Activated effector memory CD4-positive, alpha-beta T cell treated with anti-CD3 and anti-CD28 coated beads, Interleukin-2, amount 50 U/mL, for 16 hours (primary cell): Measurements from ENCODE around the gene TACC2.

ENCODE experiments used
- DNase-seq: peaks from one replicate; pipeline ENCODE4 v3.0.0-alpha.2; 2020

Gene TACC2

GRCh38 chr10:122033224-122033926 is 44.4 kb downstream of the TACC2 start:
- no peak for DNase-seq

DNA sequence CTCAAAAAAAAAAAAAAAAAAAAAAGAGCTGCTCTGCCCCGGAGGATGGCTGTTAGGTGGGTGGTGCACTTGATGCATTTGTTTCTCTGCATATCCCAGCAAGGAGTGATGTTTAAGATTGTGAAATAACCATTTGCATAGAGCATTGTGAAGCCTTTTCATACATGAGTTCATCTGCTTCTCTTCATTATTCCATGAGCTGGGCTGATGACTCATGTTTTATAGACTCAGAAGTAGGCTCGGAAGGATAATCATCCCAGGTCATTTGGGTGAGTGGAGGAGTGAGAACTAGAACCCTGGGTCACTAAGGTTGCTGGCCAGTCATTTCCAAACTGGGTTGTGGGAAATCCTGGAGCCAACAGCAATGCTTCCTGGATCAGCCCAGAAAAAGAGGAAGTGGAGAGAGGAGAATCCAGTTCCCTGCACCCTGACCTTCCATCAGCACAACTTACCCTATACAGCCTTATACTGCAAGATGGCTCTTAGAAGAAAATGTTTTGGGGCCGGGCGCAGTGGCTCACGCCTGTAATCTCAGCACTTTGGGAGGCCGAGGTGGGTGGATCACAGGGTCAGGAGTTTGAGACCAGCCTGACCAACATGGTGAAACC is 45.3 kb downstream of the TACC2 start:
- DNase-seq, result no peak

- DNase-seq, result no peak
These were observed 51.8 kb downstream of the TACC2 start for GRCh38 chr10:122040786-122041185.

DNA sequence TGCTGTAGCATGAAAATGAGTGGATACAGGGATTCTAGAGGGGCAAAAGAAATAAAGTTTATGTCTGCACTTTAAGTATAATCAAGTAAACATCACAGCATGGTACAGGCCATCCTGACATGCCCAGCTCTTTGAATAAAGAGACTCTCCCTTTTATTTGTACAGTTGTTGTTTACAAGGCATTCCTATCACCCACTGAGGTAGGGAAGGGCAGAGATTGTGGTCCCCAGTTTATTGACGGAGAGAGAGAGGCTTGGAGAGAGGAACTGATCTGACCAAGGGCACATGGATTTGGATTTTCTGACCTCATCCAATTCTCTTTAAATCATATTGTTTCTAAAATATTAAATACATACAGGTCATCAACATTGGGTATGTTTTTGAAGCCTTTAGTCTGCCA is 53.9 kb downstream of the TACC2 start:
- no peak for DNase-seq

DNA sequence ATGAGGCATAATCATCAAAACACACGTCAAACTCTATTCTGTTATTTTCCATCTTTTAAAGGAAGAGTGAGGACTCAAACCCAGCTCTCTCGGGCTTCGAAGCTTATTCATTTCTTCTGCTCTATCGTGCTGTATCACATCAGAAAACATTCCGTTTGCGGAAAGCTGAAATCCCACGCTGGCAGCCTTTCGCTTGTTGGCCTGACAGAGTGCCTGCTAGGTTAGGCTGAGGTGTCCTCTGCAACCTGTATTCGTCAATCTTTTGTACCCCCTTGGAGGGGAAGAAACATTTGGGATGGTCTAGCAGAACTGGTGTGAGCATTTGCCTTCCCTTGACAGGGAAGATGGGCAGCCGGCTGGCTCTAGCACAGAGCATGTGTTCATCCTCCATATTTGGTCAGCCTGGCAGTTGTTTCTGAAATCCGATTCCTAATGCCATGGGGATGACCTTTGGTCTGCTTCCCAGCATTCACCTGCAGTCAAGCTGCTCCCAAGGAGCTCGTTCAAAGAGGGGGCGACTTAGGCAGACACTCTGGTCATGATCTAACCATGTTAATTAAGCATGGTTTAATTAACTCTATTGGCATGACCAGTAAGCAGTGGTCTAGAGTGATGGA is 55.2 kb downstream of the TACC2 start:
- DNase-seq, result no peak

DNA sequence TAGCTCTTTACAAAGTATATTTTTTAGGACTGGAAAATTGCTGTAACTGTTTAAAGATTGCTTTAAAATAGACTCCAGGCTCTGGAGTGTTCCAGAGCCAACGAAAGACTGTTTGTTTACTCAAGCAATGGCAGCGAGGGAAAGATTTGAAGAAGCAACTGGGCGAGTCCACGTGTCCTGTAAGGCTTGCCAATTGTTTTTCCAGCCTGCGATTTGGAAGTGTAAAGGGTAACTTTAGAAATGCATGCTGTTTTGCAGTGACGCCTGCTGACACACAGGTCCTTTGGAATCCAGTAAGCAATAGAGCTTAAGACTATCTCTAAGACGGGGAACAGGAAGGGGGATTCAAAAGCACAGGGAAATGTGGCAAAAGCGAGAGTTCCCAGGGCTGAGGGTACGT is 55.8 kb downstream of the TACC2 start:
- no peak for DNase-seq

- DNase-seq, result no peak
These were observed 56.2 kb downstream of the TACC2 start for GRCh38 chr10:122045212-122045611.

DNA sequence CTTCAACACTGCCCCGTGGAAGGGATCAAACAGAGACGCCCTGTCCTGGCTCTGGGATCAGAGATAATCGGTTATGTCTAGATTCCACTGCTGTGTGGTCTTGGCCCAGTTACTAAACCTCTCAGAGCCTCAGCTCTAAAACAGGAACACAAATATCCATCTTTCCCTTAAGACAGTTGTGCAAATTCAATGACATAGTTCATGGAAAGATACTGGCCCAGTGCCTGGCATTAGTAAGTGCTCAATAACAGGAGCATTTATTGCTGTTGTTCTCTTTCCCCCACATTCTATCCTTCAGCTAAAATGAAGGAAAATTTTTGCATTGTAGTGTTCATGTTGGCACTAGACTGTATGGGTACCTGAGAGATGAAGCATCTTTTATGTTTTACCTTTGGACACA is 58.6 kb downstream of the TACC2 start:
- no peak for DNase-seq

DNA sequence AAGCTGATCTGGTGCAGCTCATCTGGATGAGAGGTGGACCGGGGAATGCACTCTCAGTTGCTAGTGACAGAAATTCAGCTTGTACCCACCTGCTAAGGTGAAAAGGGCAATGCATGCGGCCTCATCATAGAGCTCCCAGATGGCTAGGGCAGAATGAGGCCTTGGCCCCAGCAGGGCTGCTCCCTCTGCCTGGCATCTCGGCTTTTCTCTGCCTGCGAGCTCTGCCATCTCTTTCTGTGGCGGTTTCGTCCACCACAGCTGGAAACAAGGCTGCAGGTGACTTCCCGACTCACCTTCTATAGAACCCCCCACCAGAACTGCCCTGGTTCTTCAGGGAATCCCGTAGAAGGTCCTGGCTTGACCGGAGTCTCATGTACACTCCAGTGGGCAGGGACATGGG is 60.1 kb downstream of the TACC2 start:
- no peak for DNase-seq

GRCh38 chr10:122050311-122050710 is 61.3 kb downstream of the TACC2 start:
- DNase-seq, result no peak

DNA sequence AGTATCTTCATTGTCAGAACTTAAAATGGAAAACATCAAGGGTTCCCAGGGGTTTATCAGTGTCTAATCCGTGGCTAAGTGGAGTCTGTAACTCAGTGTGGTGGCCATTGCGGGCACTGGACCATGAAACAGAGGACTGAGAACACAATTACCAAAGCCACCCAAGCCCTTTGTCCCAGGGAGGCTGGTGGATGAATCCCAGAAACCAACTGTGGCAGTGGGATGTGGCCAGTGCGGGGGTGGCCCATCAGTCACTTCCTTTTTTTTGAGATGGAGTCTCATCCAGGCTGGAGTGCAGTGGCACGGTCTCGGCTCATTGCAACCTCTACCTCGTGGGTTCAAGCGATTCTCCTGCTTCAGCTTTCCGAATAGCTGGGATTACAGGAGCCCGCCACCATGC is 61.8 kb downstream of the TACC2 start:
- no peak for DNase-seq

DNA sequence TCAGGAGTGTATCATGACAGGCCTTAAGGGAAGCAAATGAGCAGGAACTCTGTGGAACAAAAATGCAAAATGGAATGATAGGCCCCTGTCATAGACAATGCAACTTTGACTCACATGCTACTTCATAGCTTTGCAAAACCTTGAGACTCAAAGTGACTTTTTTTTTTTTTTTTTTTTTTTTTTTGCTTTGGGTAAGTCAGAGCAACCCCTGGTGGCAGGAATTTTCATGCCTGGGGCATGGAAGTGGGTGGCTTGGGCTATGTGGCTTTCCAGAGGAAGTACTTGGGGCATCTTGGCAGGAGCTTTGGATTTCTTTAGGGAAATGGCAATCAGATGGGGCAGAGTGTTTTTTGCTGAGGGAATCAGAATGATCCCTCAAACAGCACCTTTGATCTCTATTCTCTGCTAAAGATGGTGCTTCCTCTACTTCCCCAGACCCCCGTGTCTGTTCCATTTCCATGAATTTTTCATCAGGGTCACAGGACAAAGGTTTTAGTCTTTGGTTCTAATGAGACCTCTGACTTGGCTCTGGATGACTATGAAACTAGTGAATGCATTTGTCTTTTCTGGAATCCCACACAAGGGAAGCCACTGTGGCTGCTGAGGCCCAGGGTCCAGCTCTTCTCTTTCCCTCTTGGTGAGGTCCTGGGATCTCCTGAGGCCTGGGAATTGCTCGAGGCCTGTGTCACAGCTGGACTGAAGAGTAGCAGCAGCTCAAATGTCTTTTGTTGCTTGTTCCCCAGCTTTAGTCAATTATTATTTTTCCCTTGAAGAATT is 62.8 kb downstream of the TACC2 start:
- no peak for DNase-seq

GRCh38 chr10:122052701-122053100 is 63.7 kb downstream of the TACC2 start:
- DNase-seq, result no peak

GRCh38 chr10:122053314-122053713 is 64.4 kb downstream of the TACC2 start:
- no peak for DNase-seq

DNA sequence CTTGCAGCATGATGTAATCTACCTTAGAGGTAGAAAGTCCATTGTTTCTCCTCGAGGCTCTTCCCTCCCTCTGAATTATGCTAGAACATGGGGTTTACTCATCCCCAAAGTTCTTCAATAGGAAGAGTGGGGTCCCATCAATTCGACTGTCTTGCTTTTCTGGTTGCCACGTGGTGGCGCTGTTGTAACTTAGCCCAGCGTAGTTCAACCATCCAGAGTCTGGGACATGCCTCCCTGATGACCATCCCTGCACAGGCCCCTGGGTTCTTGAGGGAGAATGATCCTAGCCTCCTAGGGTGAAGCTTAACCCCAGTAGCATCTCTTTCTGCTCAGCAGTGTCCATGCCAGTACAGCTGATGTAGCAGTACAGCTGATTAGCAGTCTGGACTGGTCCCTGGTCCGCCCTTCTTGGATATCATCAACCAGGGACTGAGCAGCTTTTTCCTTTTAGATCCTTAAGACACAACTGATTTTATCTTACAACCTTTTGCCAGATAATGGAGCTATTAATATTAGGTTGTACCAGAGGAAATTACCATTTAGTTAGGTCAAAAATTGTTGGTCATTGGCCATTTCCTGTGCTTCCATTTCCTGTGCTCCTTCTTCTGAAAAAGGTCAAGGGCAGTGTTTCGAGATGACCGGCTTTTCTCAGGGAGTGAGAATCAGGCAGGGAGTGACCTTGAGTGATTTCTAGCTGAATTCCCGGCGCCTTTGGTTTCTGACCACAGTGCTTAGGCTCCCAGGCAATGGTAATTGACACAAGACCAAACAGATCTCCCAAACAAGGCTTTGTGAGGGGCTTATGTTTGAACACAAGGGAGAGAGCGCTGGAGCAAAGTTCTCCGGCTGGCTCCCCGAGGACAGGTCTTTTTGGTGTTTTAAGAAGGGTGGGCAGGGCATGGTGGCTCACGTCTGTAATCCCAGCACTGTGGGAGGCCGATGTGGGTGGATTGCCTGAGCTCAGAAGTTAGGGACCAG is 65.4 kb downstream of the TACC2 start:
- no peak for DNase-seq

- no peak for DNase-seq
These were observed 66.3 kb downstream of the TACC2 start for GRCh38 chr10:122055252-122055651.

DNA sequence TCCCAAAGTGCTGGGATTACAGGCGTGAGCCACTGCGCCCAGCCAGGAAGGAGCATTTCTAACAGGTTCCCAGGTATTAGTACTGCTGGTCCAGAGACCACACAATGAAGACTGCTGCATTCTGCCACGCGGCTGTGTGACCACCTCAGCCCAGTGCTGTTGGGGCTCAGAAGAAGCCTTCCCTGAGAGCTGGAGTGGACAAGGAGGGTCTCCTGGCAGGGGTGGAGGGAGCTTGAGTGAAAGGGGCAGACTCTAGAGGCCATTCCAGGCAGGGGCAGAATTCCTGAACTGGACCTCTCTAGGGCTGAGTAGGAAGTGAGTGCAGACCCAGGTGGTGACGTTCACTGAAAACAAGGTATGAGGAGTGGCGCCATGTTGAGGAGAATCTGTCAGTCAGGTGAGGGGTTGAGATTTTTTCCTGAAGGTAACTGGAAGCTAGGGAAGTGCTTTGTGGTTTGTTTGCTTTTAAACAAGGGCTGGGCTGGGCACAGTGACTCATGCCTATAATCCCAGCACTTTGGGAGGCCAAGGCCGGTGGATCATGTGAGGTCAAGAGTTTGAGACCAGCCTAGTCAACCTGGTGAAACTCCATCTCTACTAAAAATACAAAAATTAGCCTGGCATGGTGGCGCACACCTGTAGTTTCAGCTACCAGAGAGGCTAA is 67.6 kb downstream of the TACC2 start:
- no peak for DNase-seq

GRCh38 chr10:122057841-122058413 is 69.0 kb downstream of the TACC2 start:
- no peak for DNase-seq

GRCh38 chr10:122060250-122060649 is 71.3 kb downstream of the TACC2 start:
- DNase-seq, result no peak

DNA sequence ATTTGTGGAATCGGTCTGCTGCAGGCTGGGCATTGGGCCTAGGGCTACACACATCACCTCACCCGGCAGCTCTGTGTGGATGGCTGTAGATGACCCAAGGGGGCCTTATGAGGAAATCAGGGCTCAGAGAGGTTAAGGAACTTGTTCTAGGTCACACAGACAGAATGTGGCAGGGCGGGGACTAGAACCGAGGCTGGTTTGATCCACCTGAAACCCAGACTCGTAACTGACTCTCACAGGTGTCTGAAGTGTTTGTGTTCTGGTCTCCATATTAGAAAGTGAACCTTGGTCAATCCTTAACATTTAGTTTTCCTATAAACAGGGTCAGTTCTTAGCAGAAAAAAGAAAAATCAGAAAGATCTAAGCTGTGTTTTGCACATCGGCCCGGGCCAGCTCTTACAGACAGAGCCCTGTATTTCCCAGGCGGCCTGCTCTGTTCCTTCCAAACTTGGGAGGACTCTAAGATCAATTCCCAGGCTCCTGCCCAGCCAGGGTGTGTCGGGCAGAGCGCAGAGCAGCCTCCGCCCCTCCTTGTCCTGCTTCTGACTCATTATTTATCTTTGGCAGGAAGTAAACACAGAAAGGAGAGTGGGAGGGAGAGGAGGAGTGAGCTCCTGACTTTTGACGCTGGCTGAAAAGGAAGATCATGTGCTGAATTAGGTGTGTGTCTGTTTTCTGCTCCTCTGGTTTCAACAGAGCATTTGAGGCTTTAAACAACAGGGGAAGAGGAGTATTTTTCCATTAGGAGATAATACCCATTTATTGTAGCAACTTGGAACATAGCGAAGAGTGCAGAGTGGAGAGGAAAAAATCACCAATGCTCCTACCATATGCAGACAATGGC is 74.1 kb downstream of the TACC2 start:
- DNase-seq, result no peak
